H1 (cell line): ENCODE measurements around the gene GRM7. TPM values are rescaled to one million over a fixed set of nuclear protein-coding genes. Genes with fewer than 3 reads are reported as not detected.

ENCODE experiments used
- CTCF ChIA-PET: fragments of 300-600 bp; sonication (Branson Sonifier 250); formaldehyde crosslinking; loops from one replicate; lab custom pipeline; 2021; ENCODE audit not compliant: partially characterized antibody; lab: Charles Lee
- POLR2A ChIA-PET: fragments of 300-600 bp; sonication (Branson Sonifier 250); formaldehyde crosslinking; loops from one replicate; lab custom pipeline; 2021; ENCODE audit warnings: inconsistent platforms; ENCODE audit not compliant: partially characterized antibody; lab: Charles Lee
- DNase-seq, 2 experiments: peaks; one replicate each; pipeline versions ENCODE4 v3.0.0 to v3.0.0-alpha.2; 2010 to 2022; ENCODE audit warnings: low spot score in 2 of 2, low read depth in 1 of 2, mixed read lengths in 1 of 2
- FAIRE-seq: peaks from 2 replicates; lab custom pipeline; 2011; peaks lifted over from hg19 to GRCh38; lab: Jason Lieb, UNC
- H2AFZ ChIP-seq: 2 replicates; pipeline ENCODE4 v1.8.1; 2012; ENCODE audit warnings: low read length, inconsistent platforms
- H2AK5ac ChIP-seq: 2 replicates; pipeline ENCODE4 v1.6.1; 2013; ENCODE audit warnings: low read depth, low read length
- H2BK120ac ChIP-seq: replicated peaks from 2 replicates; pipeline ENCODE3; 2013; ENCODE audit warnings: low read depth, low read length, inconsistent platforms
- H2BK12ac ChIP-seq: 2 replicates; pipeline ENCODE4 v1.6.1; 2013; ENCODE audit warnings: low read depth, low read length
- H2BK15ac ChIP-seq: 2 replicates; pipeline ENCODE4 v1.6.1; 2013; ENCODE audit warnings: low read length
- H2BK20ac ChIP-seq: 2 replicates; pipeline ENCODE4 v1.6.1; 2013; ENCODE audit warnings: low read length
- H2BK5ac ChIP-seq: 2 replicates; pipeline ENCODE4 v1.6.1; 2013; ENCODE audit warnings: low read depth, low read length
- H3K14ac ChIP-seq: 2 replicates; pipeline ENCODE4 v1.6.1; 2013; ENCODE audit warnings: inconsistent platforms; ENCODE audit not compliant: insufficient read length
- H3K18ac ChIP-seq: 2 replicates; pipeline ENCODE4 v1.6.1; 2013; ENCODE audit warnings: low read length; ENCODE audit errors: extremely low read depth
- H3K23ac ChIP-seq: 2 replicates; pipeline ENCODE4 v1.6.1; 2013; ENCODE audit warnings: inconsistent platforms; ENCODE audit not compliant: insufficient read length
- H3K23me2 ChIP-seq: 2 replicates; pipeline ENCODE4 v1.6.1; 2013; ENCODE audit warnings: low read depth, low read length
- H3K27ac ChIP-seq: 2 replicates; pipeline ENCODE4 v1.6.1; 2011; ENCODE audit warnings: low read depth, low read length, inconsistent platforms
- H3K27me3 ChIP-seq, 4 experiments: replicated peaks in 1 of 4; 1 replicate in 1 of 4; 2 replicates in 3 of 4; pipeline versions ENCODE4 v1.6.1 to v1.8.1; 2011 to 2013; ENCODE audit warnings: low read length in 3 of 4, mild to moderate bottlenecking in 3 of 4, inconsistent platforms in 2 of 4, mixed read lengths in 2 of 4, moderate library complexity in 1 of 4; ENCODE audit not compliant: control insufficient read depth in 3 of 4, insufficient read depth in 3 of 4; ENCODE audit errors: extremely low read depth in 1 of 4
- H3K36me3 ChIP-seq, 4 experiments: 2 replicates each; pipeline versions ENCODE4 v1.6.1 to v1.8.1; 2011 to 2013; ENCODE audit warnings: mild to moderate bottlenecking in 4 of 4, low read length in 3 of 4, moderate library complexity in 2 of 4, control low read depth in 1 of 4, inconsistent platforms in 1 of 4; ENCODE audit not compliant: insufficient read depth in 4 of 4, control insufficient read depth in 2 of 4
- H3K4ac ChIP-seq: replicated peaks from 2 replicates; pipeline ENCODE3; 2013; ENCODE audit warnings: low read length, low read depth, mixed read lengths, inconsistent platforms; ENCODE audit not compliant: insufficient read length
- H3K4me1 ChIP-seq, 4 experiments: replicated peaks in 1 of 4; 1 replicate in 1 of 4; 2 replicates in 3 of 4; pipeline versions ENCODE4 v1.6.1 to v1.8.1; 2011 to 2013; ENCODE audit warnings: low read length in 3 of 4, inconsistent platforms in 2 of 4, mixed read lengths in 1 of 4; ENCODE audit not compliant: insufficient read depth in 4 of 4, control insufficient read depth in 3 of 4
- H3K4me2 ChIP-seq, 2 experiments: 2 replicates each; pipeline versions ENCODE4 v1.6.1 to v1.8.1; 2011 to 2013; ENCODE audit warnings: low read depth in 2 of 2, low read length in 2 of 2, control low read depth in 1 of 2, inconsistent platforms in 1 of 2, mild to moderate bottlenecking in 1 of 2; ENCODE audit not compliant: insufficient read depth in 1 of 2
- H3K4me3 ChIP-seq, 4 experiments: fragments of 200-600, 300-600 bp in 1 of 4; sonication (generic), shearing (Covaris generic), sonication (Bioruptor Twin) in 1 of 4; 2 replicates each; pipeline versions ENCODE4 v1.5.1 to v1.8.1; 2011 to 2016; ENCODE audit warnings: low read length in 4 of 4, low read depth in 3 of 4, control low read depth in 2 of 4, inconsistent platforms in 2 of 4, mild to moderate bottlenecking in 2 of 4, mixed read lengths in 1 of 4, moderate library complexity in 1 of 4; ENCODE audit not compliant: insufficient read depth in 2 of 4; ENCODE audit errors: extremely low read depth in 1 of 4
- H3K56ac ChIP-seq: replicated peaks from 2 replicates; pipeline ENCODE3; 2013; ENCODE audit warnings: low read depth, mild to moderate bottlenecking, mixed read lengths, low read length, inconsistent platforms; ENCODE audit not compliant: insufficient read length
- H3K79me1 ChIP-seq: 2 replicates; pipeline ENCODE4 v1.6.1; 2013; ENCODE audit warnings: low read depth, low read length, control low read depth
- H3K79me2 ChIP-seq, 2 experiments: 2 replicates each; pipeline versions ENCODE4 v1.6.1 to v1.8.1; 2012 to 2013; ENCODE audit warnings: low read length in 2 of 2, mild to moderate bottlenecking in 2 of 2, inconsistent platforms in 1 of 2; ENCODE audit not compliant: insufficient read depth in 2 of 2, control insufficient read depth in 1 of 2
- H3K9ac ChIP-seq, 4 experiments: replicated peaks in 1 of 4; 1 replicate in 1 of 4; 2 replicates in 3 of 4; pipeline versions ENCODE4 v1.6.1 to v1.8.1; 2011 to 2013; ENCODE audit warnings: low read depth in 3 of 4, low read length in 3 of 4, control low read depth in 2 of 4, mild to moderate bottlenecking in 2 of 4, moderate library complexity in 2 of 4, inconsistent platforms in 1 of 4; ENCODE audit errors: extremely low read depth in 1 of 4
- H3K9me3 ChIP-seq, 2 experiments: 2 replicates each; pipeline versions ENCODE4 v1.6.1 to v1.8.1; 2012 to 2013; ENCODE audit warnings: mild to moderate bottlenecking in 2 of 2, moderate library complexity in 2 of 2, control low read depth in 1 of 2, inconsistent platforms in 1 of 2, low read depth in 1 of 2, low read length in 1 of 2, mixed read lengths in 1 of 2; ENCODE audit not compliant: insufficient read depth in 2 of 2
- H4K20me1 ChIP-seq, 2 experiments: replicated peaks in 1 of 2; 2 replicates each; pipeline versions ENCODE3 to v1.8.1; 2011 to 2013; ENCODE audit warnings: inconsistent platforms in 2 of 2, low read length in 2 of 2, mild to moderate bottlenecking in 1 of 2; ENCODE audit not compliant: insufficient read depth in 2 of 2, control insufficient read depth in 1 of 2
- H4K5ac ChIP-seq: 2 replicates; pipeline ENCODE4 v1.6.1; 2013; ENCODE audit warnings: low read length, low read depth, mixed read lengths, inconsistent platforms; ENCODE audit not compliant: insufficient read length
- H4K8ac ChIP-seq: 2 replicates; pipeline ENCODE4 v1.8.0; 2013; ENCODE audit warnings: mild to moderate bottlenecking, moderate library complexity, low read length, inconsistent platforms; ENCODE audit not compliant: insufficient read depth; ENCODE audit errors: extremely low read depth
- H4K91ac ChIP-seq: replicated peaks from 2 replicates; pipeline ENCODE3; 2013; ENCODE audit warnings: low read length, mixed read lengths, inconsistent platforms; ENCODE audit not compliant: insufficient read length
- CBX5 ChIP-seq: fragments of 300-800, 300-1000 bp; sonication (generic); IDR thresholded peaks from 2 replicates; pipeline ENCODE4 v1.7.1; 2016; ENCODE audit warnings: antibody characterized with exemption, low read length, low read depth
- CEBPB ChIP-seq: IDR thresholded peaks from 2 replicates; pipeline ENCODE4 v1.6.1; 2012; ENCODE audit warnings: low read depth, low read length
- GABPA ChIP-seq: IDR thresholded peaks from 2 replicates; pipeline ENCODE4 v1.6.1; 2011; ENCODE audit warnings: mild to moderate bottlenecking, low read length, moderate library complexity, borderline replicate concordance; ENCODE audit not compliant: insufficient read depth
- HDAC2 ChIP-seq, 2 experiments: fragments of 300-600 bp in 1 of 2; sonication (generic) in 1 of 2; IDR thresholded peaks; 2 replicates each; pipeline ENCODE4 v1.6.1; 2011 to 2012; ENCODE audit warnings: low read depth in 2 of 2, low read length in 2 of 2, mild to moderate bottlenecking in 2 of 2, moderate library complexity in 2 of 2, borderline replicate concordance in 1 of 2, inconsistent platforms in 1 of 2
- JUN ChIP-seq: IDR thresholded peaks from 2 replicates; pipeline ENCODE4 v1.6.1; 2011; ENCODE audit warnings: low read depth, mild to moderate bottlenecking, improper control_type of control experiment, low read length
- KDM5A ChIP-seq: fragments of 200-600 bp; IDR thresholded peaks from 2 replicates; pipeline ENCODE4 v1.7.1; 2012; ENCODE audit warnings: mild to moderate bottlenecking, low read length, inconsistent platforms, mixed read lengths
- MAFK ChIP-seq: IDR thresholded peaks from 2 replicates; pipeline ENCODE4 v1.6.1; 2012; ENCODE audit warnings: low read depth, mild to moderate bottlenecking, improper control_type of control experiment, low read length
- NRF1 ChIP-seq: IDR thresholded peaks from 2 replicates; pipeline ENCODE4 v1.6.1; 2011; ENCODE audit warnings: mild to moderate bottlenecking, low read depth, low read length, improper control_type of control experiment
- POLR2A ChIP-seq, 2 experiments: IDR thresholded peaks; 1 replicate in 1 of 2; 2 replicates in 1 of 2; pipeline ENCODE4 v1.6.1; 2011; ENCODE audit warnings: low read depth in 2 of 2, low read length in 2 of 2, mild to moderate bottlenecking in 2 of 2; ENCODE audit errors: control extremely low read depth in 1 of 2
- RAD21 ChIP-seq, 2 experiments: IDR thresholded peaks in 1 of 2; conservative IDR thresholded peaks in 1 of 2; 2 replicates each; pipeline ENCODE4 v1.6.1; 2011; ENCODE audit warnings: low read depth in 2 of 2, low read length in 2 of 2, improper control_type of control experiment in 1 of 2, inconsistent platforms in 1 of 2, mild to moderate bottlenecking in 1 of 2, moderate library complexity in 1 of 2
- SIX5 ChIP-seq: IDR thresholded peaks from 2 replicates; pipeline ENCODE4 v1.6.1; 2011; ENCODE audit warnings: mild to moderate bottlenecking, low read depth, low read length
- SP1 ChIP-seq: IDR thresholded peaks from 2 replicates; pipeline ENCODE4 v1.6.1; 2011; ENCODE audit warnings: low read depth, low read length
- SP2 ChIP-seq: IDR thresholded peaks from 2 replicates; pipeline ENCODE4 v1.6.1; 2012; ENCODE audit warnings: mild to moderate bottlenecking, low read length, inconsistent platforms
- WGBS, 2 experiments: shearing (Covaris generic) in 1 of 2; methylation state at CpG; one replicate each; pipeline versions ENCODE4 v1.1.6 to v1.1.7; 2013 to 2015; ENCODE audit warnings: low lambda C conversion rate in 2 of 2, mixed read lengths in 2 of 2, inconsistent platforms in 1 of 2, low coverage in 1 of 2, missing lambda C conversion rate in 1 of 2; ENCODE audit not compliant: insufficient replicate concordance in 2 of 2, insufficient coverage in 1 of 2, insufficient read length in 1 of 2; ENCODE audit errors: extremely low coverage in 1 of 2, missing lambda C conversion rate in 1 of 2; 5-methylcytosine and 5-hydroxymethylcytosine counted together
- polyA plus RNA-seq, 7 experiments: library from polyadenylated mRNA; depleted of rRNA in 3 of 7; stranded (reverse) in 5 of 7; unstranded in 2 of 7; fragments of >200 nt in 5 of 7; fragments of 200-250 nt in 2 of 7; gene quantifications; 1 replicate in 5 of 7; 2 replicates in 1 of 7; 4 replicates in 1 of 7; pipeline versions ENCODE4 v1.2.1 to v1.2.3, GENCODE V29; 2011 to 2013; ENCODE audit warnings: missing spikeins in 2 of 7, mixed read lengths in 2 of 7
- total RNA-seq: library from RNA; stranded (reverse); fragmentation: NEBNext Ultra II Directional; extraction: Animal tissue kit (Norgen Biotek cat#: 25700); gene quantifications from 2 replicates; pipeline ENCODE4 v1.2.1, GENCODE V29; 2021
- TF ChIP-seq, protein P1 (sequence below): IDR thresholded peaks from 2 replicates; pipeline ENCODE4 v1.6.1; 2011; ENCODE audit warnings: low read length, improper control_type of control experiment

Gene GRM7
- total and polyA plus RNA-seq, 2 of the 8 experiments (the other 6 are each of a cell fraction or from before 2014, with no cell fraction given): 0.17 to 0.24 TPM

DNA sequence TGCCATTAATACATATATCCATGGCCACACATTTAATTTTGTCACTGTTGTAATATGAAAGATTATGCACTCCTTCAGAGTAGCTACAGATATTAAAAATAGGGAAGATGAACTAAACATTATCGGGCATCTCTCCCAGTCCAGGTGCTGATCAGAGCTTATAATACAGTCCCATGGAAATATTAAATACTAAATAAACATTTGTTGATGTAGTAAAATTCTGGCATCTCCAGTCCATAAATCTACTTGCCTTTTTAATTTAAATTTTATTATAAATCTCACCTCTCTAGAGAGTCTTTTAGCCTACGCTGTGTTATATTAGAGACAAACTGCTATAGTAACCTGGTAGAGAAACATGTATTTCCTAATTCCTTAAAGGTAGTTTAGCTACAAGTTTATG is 297.6 kb downstream of the GRM7 start:
- H3K4me2 ChIP-seq: no peak overlapping the region
- no peak overlapping the region for H3K14ac ChIP-seq
- ChIA-PET POLR2A (no interaction called here), CTCF (interaction anchor here (1.1 to 1.7 kb wide), 3 partner anchors 12 to 15 kb away, joined by 5 to 6 read pairs (median 6); no protein-coding TSS in a partner anchor)
- H3K4ac ChIP-seq: no peak overlapping the region
- H3K79me1 ChIP-seq: no peaks in the 10 kb centered on the region
- no peaks in the 10 kb centered on the region for H3K9me3 ChIP-seq
- no peak overlapping the region for H3K56ac ChIP-seq
- no peak overlapping the region for H2AFZ ChIP-seq
- H4K5ac ChIP-seq: no peak overlapping the region
- no peak overlapping the region for H2BK20ac ChIP-seq
- no peaks in the 10 kb centered on the region for H3K36me3 ChIP-seq
- H4K20me1 ChIP-seq: no peaks in the 10 kb centered on the region
- 96% methylated on average over 2 of the region's 2 CpGs; no CpG with 5 or more reads in 1 of the 2 experiments for WGBS, 2 experiments
- H3K23me2 ChIP-seq: no peaks in the 10 kb centered on the region
- no peaks in the 10 kb centered on the region for H3K79me2 ChIP-seq
- no peaks in the 10 kb centered on the region for H3K4me1 ChIP-seq
- H3K4me3 ChIP-seq: no peak overlapping the region
- H4K8ac ChIP-seq: no peak overlapping the region
- no peaks in the 10 kb centered on the region for H3K27me3 ChIP-seq
- DNase-seq: no peak
- H4K91ac ChIP-seq: no peak overlapping the region
- no peak overlapping the region for H2AK5ac ChIP-seq
- no peak overlapping the region for H2BK120ac ChIP-seq
- H3K18ac ChIP-seq: no peak overlapping the region
- H2BK12ac ChIP-seq: no peak overlapping the region
- no peak overlapping the region for H2BK5ac ChIP-seq
- H3K23ac ChIP-seq: no peak overlapping the region
- H3K27ac ChIP-seq: no peak overlapping the region
- H3K9ac ChIP-seq: no peak overlapping the region
- FAIRE-seq: no peak
- H2BK15ac ChIP-seq: no peak overlapping the region
- TF ChIP-seq KDM5A (no peak), SIX5 (no peak), JUN (no peak), NRF1 (no peak), HDAC2 (IDR thresholded peaks at IDR 0.05; ENCODE audit: borderline replicate concordance in 1 of 2, low read depth in 2 of 2, low read length in 2 of 2) (no peak), CEBPB (no peak), RAD21 (IDR thresholded peaks at IDR 0.05 in 1 of 2, conservative IDR thresholded peaks at IDR 0.05 in 1 of 2; ENCODE audit: low read depth in 2 of 2, low read length in 2 of 2) (no peak), GABPA (no peak), SP2 (no peak), MAFK (no peak), CBX5 (no peak), SP1 (no peak), POLR2A (IDR thresholded peaks at IDR 0.05; ENCODE audit: control extremely low read depth in 1 of 2, low read depth in 2 of 2, low read length in 2 of 2) (no peak)
- TF ChIP-seq, protein P1, sequence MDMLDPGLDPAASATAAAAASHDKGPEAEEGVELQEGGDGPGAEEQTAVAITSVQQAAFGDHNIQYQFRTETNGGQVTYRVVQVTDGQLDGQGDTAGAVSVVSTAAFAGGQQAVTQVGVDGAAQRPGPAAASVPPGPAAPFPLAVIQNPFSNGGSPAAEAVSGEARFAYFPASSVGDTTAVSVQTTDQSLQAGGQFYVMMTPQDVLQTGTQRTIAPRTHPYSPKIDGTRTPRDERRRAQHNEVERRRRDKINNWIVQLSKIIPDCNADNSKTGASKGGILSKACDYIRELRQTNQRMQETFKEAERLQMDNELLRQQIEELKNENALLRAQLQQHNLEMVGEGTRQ: no peak
